GM19455 (cell line): ENCODE measurements around the gene ABCA4.
"Not testable (repeated sequence)": the region's sequence is repeated elsewhere in the genome, so short reads cannot be mapped to it uniquely, and the experiment has no call there.

Source experiments
- ATAC-seq: cut with Tn5 transposase; IDR thresholded peaks from one replicate; pipeline ENCODE4 v1.9.1; 2021; ENCODE audit not compliant: unreplicated experiment

ABCA4 gene

DNA sequence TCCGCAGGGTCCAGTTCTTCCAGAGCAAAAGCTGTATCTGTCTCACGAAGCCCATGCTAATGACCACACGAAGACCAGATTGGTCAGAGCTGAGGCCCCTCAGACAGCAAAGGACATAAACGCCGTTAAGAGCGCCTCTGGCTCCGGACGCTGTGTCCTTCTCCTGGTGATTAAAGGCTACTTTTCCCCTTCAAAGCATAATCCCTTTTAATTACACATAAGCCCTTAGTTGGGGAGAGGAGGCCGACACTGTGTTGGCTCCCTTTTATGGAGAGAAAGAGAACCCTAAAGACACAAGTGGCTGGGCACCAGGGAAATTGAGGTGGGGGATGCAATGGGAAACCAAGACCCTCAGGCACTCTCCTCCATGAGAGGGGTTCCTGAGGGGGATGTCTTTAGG, at the start of gene ABCA4:
TSS of gene ABCA4 (minus strand) at position 158 of the 400 bp plus-strand sequence. CDS start at position 55, 103 bp downstream.
- no peak for ATAC-seq

GRCh38 chr1:94169126-94169525, 48.2 kb upstream of the ABCA4 start:
- no peak for ATAC-seq

DNA sequence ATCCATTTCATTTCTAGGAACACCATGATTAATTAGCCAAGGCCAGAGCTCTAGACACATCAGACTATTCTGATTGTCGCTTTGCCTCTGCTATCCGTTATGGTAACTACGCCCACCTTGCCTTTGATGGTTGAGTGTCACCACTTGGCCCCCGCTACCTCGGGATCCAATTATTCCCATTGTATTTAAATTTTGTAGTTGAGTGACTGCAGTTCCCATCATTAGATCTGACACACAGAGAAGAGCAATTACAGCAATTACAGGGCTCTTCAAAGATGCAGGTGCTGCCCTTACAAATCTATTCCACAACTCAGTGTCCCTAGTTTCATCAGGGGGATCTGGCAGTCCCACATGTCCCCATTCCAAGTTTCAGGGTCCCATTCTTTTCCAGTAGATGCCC, 44.9 kb upstream of the ABCA4 start:
- ATAC-seq, result no peak

DNA sequence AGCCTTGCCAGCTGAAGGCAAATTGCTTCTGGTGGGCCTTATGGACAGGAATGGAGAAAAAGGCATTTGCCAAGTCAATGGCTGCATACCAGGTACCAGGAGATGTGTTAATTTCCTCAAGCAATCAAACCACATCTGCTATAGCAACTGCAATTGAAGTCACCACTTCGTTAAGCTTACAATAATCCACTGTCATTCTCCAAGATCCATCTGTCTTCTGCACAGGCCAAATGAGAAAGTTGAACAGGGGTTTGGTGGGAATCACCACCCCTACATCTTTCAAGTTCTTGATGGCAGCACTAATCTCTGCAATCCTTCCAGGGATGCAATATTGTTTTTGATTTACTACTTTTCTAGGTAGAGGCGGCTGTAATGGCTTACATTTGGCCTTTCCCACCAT, 43.9 kb upstream of the ABCA4 start:
- not testable (repeated sequence) for ATAC-seq

- not testable (repeated sequence) for ATAC-seq
Measured at GRCh38 chr1:94164121-94164520, 43.2 kb upstream of the ABCA4 start.

- not testable (repeated sequence) for ATAC-seq
Measured at GRCh38 chr1:94163249-94163648, 42.3 kb upstream of the ABCA4 start.

DNA sequence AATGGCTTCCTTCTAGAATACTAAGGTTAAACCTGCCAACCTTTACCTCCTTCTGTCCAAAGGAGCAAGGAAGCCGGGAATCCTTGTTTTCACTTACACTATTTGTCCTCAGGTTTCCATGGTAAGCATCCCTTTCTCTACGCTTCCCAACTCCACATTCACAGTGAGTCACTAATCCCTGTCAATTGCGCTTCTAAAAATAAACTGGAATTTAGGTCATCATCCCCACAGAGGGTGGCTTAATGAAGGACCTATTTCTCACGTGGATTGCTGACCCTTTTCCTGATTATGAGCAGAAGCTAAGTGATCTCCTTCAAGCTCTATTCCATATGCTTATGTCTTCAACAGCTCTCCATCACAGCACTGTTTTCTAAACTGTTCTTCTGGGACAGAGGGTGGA, 39.9 kb upstream of the ABCA4 start:
- ATAC-seq, result no peak

GRCh38 chr1:94156096-94156625, 35.2 kb upstream of the ABCA4 start:
- ATAC-seq, result no peak

DNA sequence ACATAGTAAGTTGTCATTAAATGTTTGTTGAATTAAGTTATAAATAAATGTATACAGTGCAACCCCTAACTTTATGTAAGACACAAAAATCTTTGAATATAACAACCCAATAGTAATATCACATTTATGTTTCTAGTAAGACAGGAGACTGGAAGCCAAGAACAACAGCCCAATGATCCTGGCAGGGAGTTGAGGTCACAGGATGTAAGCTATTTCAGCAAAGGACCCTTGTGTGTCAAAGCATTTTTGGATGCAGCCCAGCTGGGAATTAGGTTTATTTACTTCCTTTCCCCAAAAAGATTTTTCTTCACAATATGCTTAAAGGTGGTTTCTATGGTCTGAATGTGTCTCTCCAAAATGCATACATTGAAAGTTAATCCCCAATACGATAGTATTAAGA, 34.0 kb upstream of the ABCA4 start:
- no peak for ATAC-seq

- ATAC-seq, result no peak
Measured at GRCh38 chr1:94153133-94153532, 32.2 kb upstream of the ABCA4 start.

DNA sequence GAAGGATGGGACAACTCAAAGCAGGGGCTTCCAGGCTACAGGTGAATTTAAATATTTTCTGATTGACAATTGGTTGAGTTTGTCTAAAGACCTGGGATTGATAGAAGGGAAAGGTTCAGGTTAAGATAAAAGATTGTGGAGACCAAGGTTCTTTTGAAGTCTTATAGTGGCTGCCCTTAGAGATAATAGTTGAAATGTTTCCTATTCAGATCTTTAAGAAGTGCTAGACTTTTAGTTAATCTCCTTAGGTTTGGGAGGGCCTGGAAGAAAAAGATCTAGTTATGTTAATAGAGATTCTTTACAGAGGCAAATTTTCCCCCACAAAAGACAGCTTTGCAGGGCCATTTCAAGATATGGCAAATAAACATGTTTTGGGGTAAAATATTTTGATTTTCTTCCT, 28.2 kb upstream of the ABCA4 start:
- ATAC-seq, result not testable (repeated sequence)

DNA sequence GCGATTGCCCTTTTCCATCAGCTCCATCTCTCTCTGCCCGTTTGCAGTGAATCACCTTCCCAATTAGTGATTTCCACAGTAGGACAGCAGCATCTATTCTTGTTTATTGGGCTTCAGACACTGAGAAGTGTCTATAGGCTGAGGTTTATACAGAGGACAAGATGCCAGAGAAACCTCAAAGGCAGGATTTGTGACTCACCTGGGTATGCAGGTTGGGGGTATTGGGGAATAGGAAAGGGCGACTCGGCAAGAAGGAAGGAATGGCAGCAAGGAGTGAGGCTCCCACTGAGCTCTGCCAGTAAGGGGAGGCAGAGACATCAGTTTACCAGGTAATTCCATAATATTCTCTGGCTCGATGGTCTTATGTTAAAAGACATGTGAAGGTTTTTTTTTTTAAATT, 25.3 kb upstream of the ABCA4 start:
- no peak for ATAC-seq

- no peak for ATAC-seq
Measured at GRCh38 chr1:94144836-94145235, 23.9 kb upstream of the ABCA4 start.

DNA sequence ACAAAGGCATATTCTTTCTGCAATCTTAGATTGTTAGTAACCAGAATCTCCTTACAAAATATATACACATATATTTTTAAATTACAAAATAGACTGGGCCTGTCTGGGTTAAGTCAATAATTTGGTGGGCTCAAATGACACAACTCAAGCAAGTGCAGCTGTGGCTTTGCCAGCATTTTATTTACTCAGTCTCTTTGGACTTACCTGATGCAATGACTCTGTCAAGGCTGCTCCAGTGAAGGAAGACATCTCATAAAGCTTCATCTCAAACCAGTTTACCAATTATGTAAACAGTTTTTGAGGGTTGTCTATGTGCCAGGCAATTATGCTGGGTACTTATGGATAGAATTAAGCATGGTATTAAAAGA, 22.8 kb upstream of the ABCA4 start:
- ATAC-seq, result no peak

DNA sequence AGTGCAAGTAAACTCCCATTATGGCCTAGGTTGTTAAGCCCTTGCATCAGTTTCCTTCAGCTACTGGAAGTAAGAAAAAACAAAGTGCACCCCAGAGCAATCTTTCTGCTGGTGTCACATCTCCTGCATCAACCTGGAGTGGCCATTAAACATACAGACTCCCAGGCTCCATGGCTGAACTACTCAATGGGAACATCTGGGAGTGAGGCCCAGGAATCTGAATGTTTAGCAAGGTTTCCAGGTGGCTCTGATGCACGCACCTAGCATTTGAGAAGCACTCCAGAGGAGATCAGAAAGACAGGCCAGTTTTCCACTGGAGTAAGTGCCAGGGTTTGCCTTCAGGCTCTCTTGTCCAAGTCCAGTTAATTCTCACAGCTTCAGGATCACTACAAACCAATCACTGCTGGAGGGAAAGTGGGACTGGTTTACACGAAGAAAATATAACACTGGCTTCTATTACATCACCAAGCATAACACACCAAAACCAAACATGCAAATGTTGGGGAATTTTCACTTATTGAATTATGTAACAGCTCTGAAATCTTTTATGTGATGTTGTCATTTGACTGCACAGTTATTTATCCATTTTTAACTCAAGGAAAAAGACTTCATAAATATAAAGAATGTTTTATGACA, 22.3 kb upstream of the ABCA4 start:
- no peak for ATAC-seq

- ATAC-seq, result no peak
Measured at GRCh38 chr1:94142583-94142982, 21.6 kb upstream of the ABCA4 start.

DNA sequence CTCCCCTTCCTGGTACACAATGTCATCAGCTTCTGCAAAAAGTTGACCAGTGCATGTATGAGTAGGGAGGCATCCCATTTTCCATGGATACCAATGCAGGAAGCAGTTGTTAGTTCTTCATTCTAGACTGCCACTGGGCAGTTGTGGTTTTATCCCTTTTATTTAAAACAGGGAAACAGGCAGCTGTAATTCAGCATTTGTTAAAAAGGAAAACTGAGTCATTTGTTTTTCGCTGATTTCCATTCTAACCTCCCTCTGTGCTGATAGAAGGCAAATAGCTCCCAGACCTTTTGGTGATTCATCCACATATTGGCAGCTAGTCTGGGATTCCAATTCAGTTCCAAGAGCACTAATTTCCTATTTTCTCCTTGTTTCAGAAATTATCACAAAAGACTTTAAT, 21.1 kb upstream of the ABCA4 start:
- ATAC-seq, result no peak

- ATAC-seq, result no peak
Measured at GRCh38 chr1:94132111-94132510, 11.2 kb upstream of the ABCA4 start.

GRCh38 chr1:94130851-94131595, 10.1 kb upstream of the ABCA4 start:
- ATAC-seq, result no peak

DNA sequence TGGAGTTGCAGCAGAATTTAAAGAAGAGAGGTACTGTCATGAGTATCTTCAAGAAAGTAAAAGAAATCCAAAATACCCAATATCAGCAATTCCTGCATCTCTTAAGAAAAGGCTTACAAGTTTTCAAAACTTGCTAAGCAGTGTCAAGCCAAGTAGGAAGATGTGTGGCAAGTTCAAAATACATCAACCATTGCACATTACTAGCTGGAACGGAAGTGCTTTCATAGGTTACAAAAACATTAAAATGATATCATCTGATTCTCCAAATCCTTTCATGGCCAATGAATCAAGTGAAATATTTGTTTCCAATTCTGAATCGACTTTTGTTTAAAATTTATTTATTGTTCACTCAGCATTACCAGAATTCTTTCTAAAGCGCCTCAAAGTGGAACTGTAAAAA, 5.7 kb upstream of the ABCA4 start:
- ATAC-seq, result no peak

- no peak for ATAC-seq
Measured at GRCh38 chr1:94125551-94126514, 4.9 kb upstream of the ABCA4 start.
